Right lobe of liver (tissue), 6 donors: Measurements from ENCODE around the gene DCXR. TPM values are rescaled to one million over a fixed set of nuclear protein-coding genes. Genes with fewer than 3 reads are reported as not detected.

Source experiments
- ATAC-seq, 4 donors: fragments of 200-7000 bp; cut with Tn5 transposase; one replicate each; pipeline ENCODE4 v1.9.1; 2020; ENCODE audit warnings: mild to moderate bottlenecking in 4 of 4, moderate library complexity in 4 of 4
- DNase-seq, 3 donors: peaks; one replicate each; pipeline ENCODE4 v3.0.0-alpha.2; 2020
- H3K27ac ChIP-seq, 3 donors: fragments of 200-600 bp; one replicate each; pipeline ENCODE4 v1.8.0; 2022
- H3K27me3 ChIP-seq, 2 donors: fragments of 200-600 bp; one replicate each; pipeline ENCODE4 v1.8.0; 2022
- H3K36me3 ChIP-seq, 4 donors: fragments of 200-600 bp; sonication (generic) in 1 of 4; one replicate each; pipeline versions ENCODE4 v1.5.1 to v1.8.0; 2017 to 2022; ENCODE audit warnings: control low read depth in 1 of 4
- H3K4me1 ChIP-seq, 4 donors: fragments of 200-600 bp; sonication (generic) in 1 of 4; one replicate each; pipeline versions ENCODE4 v1.5.1 to v1.8.0; 2017 to 2022; ENCODE audit warnings: control low read depth in 1 of 4
- H3K4me3 ChIP-seq, 3 donors: fragments of 200-600 bp; one replicate each; pipeline ENCODE4 v1.8.0; 2022
- H3K9me3 ChIP-seq, 4 donors: fragments of 200-600 bp; sonication (generic) in 1 of 4; one replicate each; pipeline versions ENCODE4 v1.5.1 to v1.8.0; 2017 to 2022; ENCODE audit warnings: control low read depth in 1 of 4
- CTCF ChIP-seq, 4 donors: fragments of 200-600 bp in 3 of 4; fragments of 450-650 bp in 1 of 4; IDR thresholded peaks; one replicate each; pipeline versions ENCODE4 v1.5.1 to v1.8.0; 2016 to 2022; ENCODE audit warnings: antibody characterized with exemption in 4 of 4, mild to moderate bottlenecking in 2 of 4
- POLR2A ChIP-seq: fragments of 450-650 bp; IDR thresholded peaks from one replicate; pipeline ENCODE4 v1.6.1; 2017; ENCODE audit warnings: antibody characterized with exemption, mild to moderate bottlenecking
- WGBS: methylation state at CpG from one replicate; pipeline ENCODE4 v1.1.6; 2018; ENCODE audit warnings: low coverage, low lambda C conversion rate; ENCODE audit not compliant: insufficient coverage; ENCODE audit errors: missing lambda C conversion rate; 5-methylcytosine and 5-hydroxymethylcytosine counted together
- intact Hi-C, 2 donors: fragments of 100-400 bp; cut with DNase I; formaldehyde crosslinking; loops; one replicate each; pipeline versions ENCODE4 v1.11.2 to v1.14.1; 2022
- total RNA-seq, 6 experiments: library from RNA; depleted of rRNA in 2 of 6; stranded (reverse); fragments of >200 nt in 2 of 6; fragmentation: NEBNext Ultra II Directional in 3 of 6; extraction: Animal tissue kit (Norgen Biotek cat#: 25700) in 3 of 6; gene quantifications; one replicate each; pipeline versions ENCODE4 v1.1.0 to v1.2.4, GENCODE V29; 2016 to 2023
- donor health status: DM: no; HTN: yes; CAD: no.
- donor health status: DM: no; HTN: no; CAD: no.
- donor health status: DM: no; HTN: no; CAD: no.
- donor health status: DM: no; HTN: yes; CAD: no.
- donor health status: DM: no; HTN: yes; CAD: no.

The DCXR gene
- total RNA-seq, 6 experiments from 2014 or later: 389 to 1,607 (median 735) TPM

GRCh38 chr17:82060001-82060380 is 22.5 kb upstream of the DCXR start:
- WGBS: 77% methylated on average over 4 of the region's 16 CpGs
- Histone ChIP-seq H3K9me3 (no peaks in the 10 kb centered on the region), H3K36me3 (peaks cover 0 to 59% (median 4%) of the 10 kb centered on the region in 4 donors), H3K4me3 (no peak overlapping the region), H3K4me1 (peaks cover 0 to 17% (median 6%) of the 10 kb centered on the region in 4 donors), H3K27ac (no peak overlapping the region), H3K27me3 (no peaks in the 10 kb centered on the region)
- ATAC-seq: no peak
- intact Hi-C loops: no loop called here
- DNase-seq: peak in 1 of 3 donors; percentile 37
- TF ChIP-seq POLR2A (no peak), CTCF (IDR thresholded peaks at IDR 0.05) (no peak)

DNA sequence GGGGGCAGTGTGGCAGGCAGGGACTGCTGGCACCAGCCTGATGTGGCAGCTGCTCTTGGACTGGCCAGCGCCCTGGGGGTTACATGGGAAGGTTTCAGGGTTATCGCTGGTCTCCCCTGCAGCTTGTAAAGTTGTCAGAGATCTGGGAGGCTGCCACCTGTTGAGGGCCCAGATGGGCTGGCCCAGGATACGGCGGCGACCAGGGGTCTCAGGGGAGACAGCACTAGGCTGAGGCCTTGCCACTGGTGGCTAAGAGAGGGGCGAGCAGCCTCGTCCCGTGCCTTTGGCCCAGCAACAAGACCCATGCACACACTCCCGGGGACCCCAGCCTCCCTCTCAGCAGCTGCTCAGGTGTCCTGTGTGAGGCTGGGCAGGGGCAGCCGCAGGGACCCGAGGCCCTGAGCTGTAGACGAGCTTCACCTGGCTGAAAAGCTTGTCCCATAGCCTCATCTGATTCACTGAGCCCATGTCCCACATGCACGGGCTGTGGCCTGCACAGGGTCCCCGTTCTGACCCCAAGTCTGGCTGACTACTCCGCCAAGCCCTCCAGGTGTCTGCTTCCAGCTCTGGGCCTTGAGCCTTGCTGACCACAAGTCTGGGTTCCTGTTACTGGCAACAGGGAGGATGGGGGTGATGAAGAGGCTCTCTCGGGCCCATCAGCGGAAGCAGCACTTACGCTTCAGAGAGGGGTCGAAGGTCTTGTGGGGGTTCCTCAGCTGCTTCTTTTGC is 21.9 kb upstream of the DCXR start:
- peaks cover 0 to 13% (median 6%) of the 10 kb centered on the region in 4 donors for H3K4me1 ChIP-seq
- DNase-seq (peak in 1 of 3 donors; percentile 49), ATAC-seq (no peak)
- H3K4me3 ChIP-seq: no peak overlapping the region
- no peak overlapping the region for H3K27ac ChIP-seq
- peaks cover 0 to 63% (median 4%) of the 10 kb centered on the region in 4 donors for H3K36me3 ChIP-seq
- WGBS: 80% methylated on average over 2 of the region's 19 CpGs
- intact Hi-C loops: no loop called here
- TF ChIP-seq POLR2A (no peak), CTCF (IDR thresholded peaks at IDR 0.05) (no peak)
- H3K27me3 ChIP-seq: no peaks in the 10 kb centered on the region
- H3K9me3 ChIP-seq: no peaks in the 10 kb centered on the region

- H3K27me3 ChIP-seq: no peaks in the 10 kb centered on the region
- no peak overlapping the region for H3K4me3 ChIP-seq
- no peak for ATAC-seq
- peaks cover 0 to 69% (median 4%) of the 10 kb centered on the region in 4 donors for H3K36me3 ChIP-seq
- TF ChIP-seq POLR2A (no peak), CTCF (IDR thresholded peaks at IDR 0.05) (no peak)
- H3K9me3 ChIP-seq: no peaks in the 10 kb centered on the region
- DNase-seq: peak in 1 of 3 donors; percentile 40
- 51% methylated on average over 4 of the region's 10 CpGs for WGBS
- H3K27ac ChIP-seq: no peak overlapping the region
- intact Hi-C loops: no loop called here
- H3K4me1 ChIP-seq: peaks cover 0 to 7% (median 3%) of the 10 kb centered on the region in 4 donors
Measured at GRCh38 chr17:82058855-82059249, 21.4 kb upstream of the DCXR start.

GRCh38 chr17:82058230-82058854 is 20.8 kb upstream of the DCXR start:
- no peaks in the 10 kb centered on the region for H3K9me3 ChIP-seq
- intact Hi-C loops: no loop called here
- H3K27me3 ChIP-seq: no peaks in the 10 kb centered on the region
- TF ChIP-seq CTCF (IDR thresholded peaks at IDR 0.05) (no peak), POLR2A (no peak)
- no peak overlapping the region for H3K27ac ChIP-seq
- 100% methylated on average over 1 of the region's 17 CpGs for WGBS
- H3K4me3 ChIP-seq: no peak overlapping the region
- H3K36me3 ChIP-seq: peaks cover 0 to 71% (median 4%) of the 10 kb centered on the region in 4 donors
- ATAC-seq: peak in 2 of 4 donors; percentile 8 to 26
- peak in 1 of 3 donors; percentile 54 for DNase-seq
- peaks cover 0 to 3% (median under 1%) of the 10 kb centered on the region in 4 donors for H3K4me1 ChIP-seq
